ENCODE measurements around the gene KCTD1. TPM values are rescaled to one million over a fixed set of nuclear protein-coding genes. Genes with fewer than 3 reads are reported as not detected.

KCTD1 gene
- 9.0 and 11.9 TPM in 2 replicates for total RNA-seq

GRCh38 chr18:26548415-26549262, at the start of gene KCTD1:
KCTD1 (minus strand) TSS chr18:26548553; CDS start chr18:26548536, 17 bp downstream.

